ENCODE measurements around the gene PRSS33. TPM values are rescaled to one million over a fixed set of nuclear protein-coding genes. Genes with fewer than 3 reads are reported as not detected.

The PRSS33 gene
- total and polyA plus RNA-seq, 8 donors: 0.13 to 0.75 (median 0.25) TPM; not detected in 2

GRCh38 chr16:2787961-2788360 lies 601 bp upstream of the PRSS33 start:
- no peak for TF ChIP-seq CTCF (IDR thresholded peaks at IDR 0.05)
- H3K27me3 ChIP-seq: peaks cover 27 to 75% of the 10 kb centered on the region in 2 donors
- ATAC-seq (no peak), DNase-seq (no peak)
- H3K27ac ChIP-seq: no peak overlapping the region
- H3K36me3 ChIP-seq: no peaks in the 10 kb centered on the region
- H3K4me1 ChIP-seq: peaks cover 6 to 13% of the 10 kb centered on the region in 2 donors
- no peaks in the 10 kb centered on the region for H3K9me3 ChIP-seq
- intact Hi-C loops (cut with DNase I): no loop called here
- no peak overlapping the region for H3K4me3 ChIP-seq

- Histone ChIP-seq H3K4me1 (peaks cover 6 to 13% of the 10 kb centered on the region in 2 donors), H3K36me3 (no peaks in the 10 kb centered on the region), H3K27ac (no peak overlapping the region), H3K9me3 (no peaks in the 10 kb centered on the region), H3K27me3 (peaks cover 27 to 75% of the 10 kb centered on the region in 2 donors), H3K4me3 (no peak overlapping the region)
- DNase-seq (no peak), ATAC-seq (no peak)
- TF ChIP-seq CTCF (IDR thresholded peaks at IDR 0.05): no peak
- intact Hi-C loops (cut with DNase I): no loop called here
Observed at GRCh38 chr16:2786826-2787151, 571 bp downstream of the PRSS33 start.

GRCh38 chr16:2786061-2786825 lies 1.1 kb downstream of the PRSS33 start:
- Histone ChIP-seq H3K27ac (no peak overlapping the region), H3K4me3 (no peak overlapping the region), H3K9me3 (no peaks in the 10 kb centered on the region), H3K4me1 (peaks cover 6 to 13% of the 10 kb centered on the region in 2 donors), H3K27me3 (peaks cover 27 to 75% of the 10 kb centered on the region in 2 donors), H3K36me3 (no peaks in the 10 kb centered on the region)
- ATAC-seq (no peak), DNase-seq (peak in 1 of 4 donors; percentile 30)
- intact Hi-C loops (cut with DNase I): no loop called here
- TF ChIP-seq CTCF (IDR thresholded peaks at IDR 0.05): no peak

- H3K27ac ChIP-seq: no peak overlapping the region
- H3K9me3 ChIP-seq: no peaks in the 10 kb centered on the region
- intact Hi-C loops (cut with DNase I): no loop called here
- no peaks in the 10 kb centered on the region for H3K36me3 ChIP-seq
- DNase-seq (peak in 2 of 4 donors; percentile 31 to 76), ATAC-seq (peak; percentile 43)
- peak overlapping the region; percentile 3 to 31 for H3K4me3 ChIP-seq
- H3K4me1 ChIP-seq: peaks cover 6 to 13% of the 10 kb centered on the region in 2 donors
- H3K27me3 ChIP-seq: peaks cover 27 to 66% of the 10 kb centered on the region in 2 donors
- peak in 1 of 2 donors; percentile 11 for TF ChIP-seq CTCF (IDR thresholded peaks at IDR 0.05)
Observed at GRCh38 chr16:2785101-2785991, 2.0 kb downstream of the PRSS33 start.

All from left lung (tissue), 10 donors.